ENCODE data around the gene RFX4.
"Not testable (repeated sequence)": the region's sequence is repeated elsewhere in the genome, so short reads cannot be mapped to it uniquely, and the experiment has no call there.

The RFX4 gene

DNA sequence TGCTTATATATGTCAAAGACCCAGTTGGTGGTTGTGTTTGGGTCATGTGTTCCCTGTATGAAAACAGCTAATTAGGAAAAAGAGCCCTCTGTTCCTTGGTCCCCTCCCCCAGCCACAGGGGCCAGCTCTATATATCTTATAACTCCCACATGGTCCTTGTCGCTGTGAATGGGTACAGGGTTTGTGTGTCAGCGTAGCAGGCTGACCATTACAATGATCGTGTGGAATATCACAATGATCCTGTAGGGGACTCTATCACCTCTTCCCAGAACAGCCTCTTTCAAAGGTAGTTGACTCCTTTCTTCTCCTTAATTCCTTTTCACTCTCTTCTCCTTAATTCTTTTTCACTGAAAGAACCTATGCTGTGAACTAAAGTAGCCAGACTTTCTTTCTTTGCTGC, 140.0 kb downstream of the RFX4 start:
- Histone ChIP-seq H3K27me3 (ENCODE audit: control insufficient read depth, insufficient read depth, low read length) (peaks cover 7% of the 10 kb centered on the region), H3K4me3 (ENCODE audit: low read length) (no peak overlapping the region), H3K4me1 (ENCODE audit: control insufficient read depth, insufficient read depth, low read length) (no peaks in the 10 kb centered on the region), H3K4me2 (ENCODE audit: low read length) (no peak overlapping the region), H3K36me3 (ENCODE audit: insufficient read depth, low read length) (no peaks in the 10 kb centered on the region), H3K9ac (ENCODE audit: low read depth, low read length) (no peak overlapping the region), H3K9me3 (replicated peaks; ENCODE audit: low read length) (no peaks in the 10 kb centered on the region)

DNA sequence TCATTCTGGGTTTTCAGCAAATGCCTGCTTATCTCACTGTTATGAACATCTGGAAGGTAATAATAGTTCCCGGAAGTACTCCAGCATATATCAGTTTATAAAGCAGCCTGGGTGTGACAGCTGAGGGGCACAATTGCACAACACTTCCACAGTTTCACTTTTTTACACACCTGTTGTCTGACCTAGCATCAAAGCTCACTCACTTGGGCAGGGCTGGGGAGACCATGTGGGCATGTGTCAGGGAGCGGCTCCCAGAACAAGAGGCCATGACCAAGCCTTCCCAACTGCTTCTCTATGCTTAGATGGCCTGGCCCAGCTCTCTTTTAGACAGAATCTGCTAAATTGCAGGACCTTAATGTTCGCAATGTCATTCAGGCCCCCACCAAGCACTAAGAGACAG, 140.6 kb downstream of the RFX4 start:
- no peak overlapping the region for H3K4me2 ChIP-seq (ENCODE audit: low read length)
- no peak overlapping the region for H3K9ac ChIP-seq (ENCODE audit: low read depth, low read length)
- no peaks in the 10 kb centered on the region for H3K36me3 ChIP-seq (ENCODE audit: insufficient read depth, low read length)
- H3K27me3 ChIP-seq (ENCODE audit: control insufficient read depth, insufficient read depth, low read length) = peaks cover 7% of the 10 kb centered on the region
- H3K4me1 ChIP-seq (ENCODE audit: control insufficient read depth, insufficient read depth, low read length) = no peaks in the 10 kb centered on the region
- no peak overlapping the region for H3K4me3 ChIP-seq (ENCODE audit: low read length)
- no peaks in the 10 kb centered on the region for H3K9me3 ChIP-seq (replicated peaks; ENCODE audit: low read length)

DNA sequence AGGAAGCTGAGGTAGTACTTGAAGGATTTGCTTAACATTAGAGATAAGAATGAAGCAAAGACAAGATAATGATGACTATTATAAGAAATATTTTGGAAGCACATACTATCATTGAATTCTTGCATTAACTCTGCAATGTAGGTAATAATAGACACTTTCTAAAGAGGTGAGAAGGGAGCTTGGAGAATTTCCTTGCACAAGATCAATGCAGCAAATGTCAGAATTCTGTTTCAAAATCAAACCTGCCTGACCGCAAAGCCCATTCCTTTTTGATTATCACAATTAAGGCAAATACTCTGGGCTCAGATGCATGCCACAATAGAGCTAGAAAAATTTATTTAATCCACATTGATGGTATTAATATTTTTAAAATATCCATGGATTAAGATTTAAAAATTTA, 141.3 kb downstream of the RFX4 start:
- no peaks in the 10 kb centered on the region for H3K36me3 ChIP-seq (ENCODE audit: insufficient read depth, low read length)
- no peaks in the 10 kb centered on the region for H3K9me3 ChIP-seq (replicated peaks; ENCODE audit: low read length)
- no peak overlapping the region for H3K9ac ChIP-seq (ENCODE audit: low read depth, low read length)
- no peak overlapping the region for H3K4me3 ChIP-seq (ENCODE audit: low read length)
- no peaks in the 10 kb centered on the region for H3K4me1 ChIP-seq (ENCODE audit: control insufficient read depth, insufficient read depth, low read length)
- no peak overlapping the region for H3K4me2 ChIP-seq (ENCODE audit: low read length)
- peaks cover 7% of the 10 kb centered on the region for H3K27me3 ChIP-seq (ENCODE audit: control insufficient read depth, insufficient read depth, low read length)

- peaks cover 7% of the 10 kb centered on the region for H3K27me3 ChIP-seq (ENCODE audit: control insufficient read depth, insufficient read depth, low read length)
- no peak overlapping the region for H3K4me3 ChIP-seq (ENCODE audit: low read length)
- H3K9ac ChIP-seq (ENCODE audit: low read depth, low read length) = no peak overlapping the region
- H3K4me1 ChIP-seq (ENCODE audit: control insufficient read depth, insufficient read depth, low read length) = no peaks in the 10 kb centered on the region
- no peaks in the 10 kb centered on the region for H3K36me3 ChIP-seq (ENCODE audit: insufficient read depth, low read length)
- H3K4me2 ChIP-seq (ENCODE audit: low read length) = no peak overlapping the region
- H3K9me3 ChIP-seq (replicated peaks; ENCODE audit: low read length) = no peaks in the 10 kb centered on the region
Measured at GRCh38 chr12:106724934-106725333, 142.1 kb downstream of the RFX4 start.

DNA sequence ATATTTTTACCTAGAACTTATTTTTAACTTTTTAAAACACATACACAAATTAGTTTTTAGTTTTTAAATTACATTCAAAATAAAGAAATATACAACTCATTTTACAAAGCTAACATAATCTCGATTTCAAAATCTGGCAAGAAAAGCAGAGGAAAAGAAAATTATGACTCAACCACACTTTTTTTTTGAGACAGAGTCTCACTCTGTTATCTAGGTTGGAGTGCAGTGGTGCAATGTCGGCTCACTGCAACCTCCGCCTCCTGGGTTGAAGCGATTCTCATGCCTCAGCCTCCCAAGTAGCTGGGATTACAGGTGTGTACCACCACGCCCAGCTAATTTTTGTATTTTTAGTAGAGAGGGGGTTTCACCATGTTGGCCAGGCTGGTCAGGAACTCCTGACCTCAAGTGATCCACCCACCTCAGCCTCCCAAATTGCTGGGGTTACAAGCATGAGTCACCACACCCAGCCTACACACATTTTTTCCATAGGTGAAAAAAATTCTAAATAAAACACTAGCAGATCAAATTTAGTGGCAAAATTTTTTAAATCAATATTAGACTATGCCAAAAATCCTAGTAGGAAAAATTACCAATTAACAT, 143.9 kb downstream of the RFX4 start:
- H3K4me2 ChIP-seq (ENCODE audit: low read length); H3K27me3 ChIP-seq (ENCODE audit: control insufficient read depth, insufficient read depth, low read length); H3K4me1 ChIP-seq (ENCODE audit: control insufficient read depth, insufficient read depth, low read length); H3K9me3 ChIP-seq (replicated peaks; ENCODE audit: low read length); H3K9ac ChIP-seq (ENCODE audit: low read depth, low read length); H3K4me3 ChIP-seq (ENCODE audit: low read length); H3K36me3 ChIP-seq (ENCODE audit: insufficient read depth, low read length): not testable (repeated sequence)

DNA sequence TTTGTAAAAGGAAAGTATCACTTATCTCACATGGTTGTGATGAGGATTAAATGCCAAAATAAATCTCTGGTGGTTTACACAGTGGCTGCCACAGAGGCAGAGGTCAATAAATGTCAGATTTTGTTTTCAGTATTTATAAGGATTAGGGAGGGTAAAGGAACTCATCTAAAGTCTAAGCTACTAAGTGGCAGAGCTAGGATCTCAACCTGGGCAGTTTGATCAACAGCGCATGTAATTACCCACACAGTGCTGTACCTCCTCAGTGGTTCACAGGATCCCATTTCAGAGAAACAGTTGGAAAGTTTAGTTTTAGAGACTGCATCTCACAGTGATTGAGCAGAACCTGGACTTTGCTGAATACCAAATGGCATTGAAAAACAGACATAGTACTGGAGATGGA, 146.8 kb downstream of the RFX4 start:
- H3K9ac ChIP-seq (ENCODE audit: low read depth, low read length) = no peak overlapping the region
- H3K27me3 ChIP-seq (ENCODE audit: control insufficient read depth, insufficient read depth, low read length) = no peaks in the 10 kb centered on the region
- no peak overlapping the region for H3K4me3 ChIP-seq (ENCODE audit: low read length)
- H3K4me1 ChIP-seq (ENCODE audit: control insufficient read depth, insufficient read depth, low read length) = no peaks in the 10 kb centered on the region
- H3K9me3 ChIP-seq (replicated peaks; ENCODE audit: low read length) = no peaks in the 10 kb centered on the region
- H3K36me3 ChIP-seq (ENCODE audit: insufficient read depth, low read length) = no peaks in the 10 kb centered on the region
- no peak overlapping the region for H3K4me2 ChIP-seq (ENCODE audit: low read length)

- Histone ChIP-seq H3K4me3 (ENCODE audit: low read length) (no peak overlapping the region), H3K4me2 (ENCODE audit: low read length) (no peak overlapping the region), H3K4me1 (ENCODE audit: control insufficient read depth, insufficient read depth, low read length) (no peaks in the 10 kb centered on the region), H3K9ac (ENCODE audit: low read depth, low read length) (no peak overlapping the region), H3K9me3 (replicated peaks; ENCODE audit: low read length) (no peaks in the 10 kb centered on the region), H3K36me3 (ENCODE audit: insufficient read depth, low read length) (no peaks in the 10 kb centered on the region), H3K27me3 (ENCODE audit: control insufficient read depth, insufficient read depth, low read length) (no peaks in the 10 kb centered on the region)
Measured at GRCh38 chr12:106732890-106733289, 150.1 kb downstream of the RFX4 start.

DNA sequence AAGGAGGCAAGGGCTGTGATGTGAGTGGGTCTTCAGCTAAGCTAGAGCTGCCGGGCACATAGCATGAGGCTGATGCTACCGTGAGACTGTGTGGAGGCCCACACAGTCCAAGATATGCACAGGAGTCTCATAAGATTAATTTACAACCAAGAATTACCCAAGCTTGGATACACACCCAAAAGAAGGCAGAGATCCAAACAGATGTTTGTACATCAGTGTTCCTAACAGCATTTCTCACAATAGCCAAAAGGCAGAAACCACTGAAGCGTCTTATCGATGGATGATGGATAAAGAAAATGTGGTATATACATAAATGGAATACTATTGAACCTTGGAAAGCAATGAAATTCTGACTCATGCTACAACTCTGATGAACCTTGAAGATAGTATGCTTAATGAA, 150.9 kb downstream of the RFX4 start:
- Histone ChIP-seq H3K36me3 (ENCODE audit: insufficient read depth, low read length) (no peaks in the 10 kb centered on the region), H3K4me1 (ENCODE audit: control insufficient read depth, insufficient read depth, low read length) (no peaks in the 10 kb centered on the region), H3K4me2 (ENCODE audit: low read length) (no peak overlapping the region), H3K9ac (ENCODE audit: low read depth, low read length) (no peak overlapping the region), H3K4me3 (ENCODE audit: low read length) (no peak overlapping the region), H3K9me3 (replicated peaks; ENCODE audit: low read length) (no peaks in the 10 kb centered on the region), H3K27me3 (ENCODE audit: control insufficient read depth, insufficient read depth, low read length) (no peaks in the 10 kb centered on the region)

DNA sequence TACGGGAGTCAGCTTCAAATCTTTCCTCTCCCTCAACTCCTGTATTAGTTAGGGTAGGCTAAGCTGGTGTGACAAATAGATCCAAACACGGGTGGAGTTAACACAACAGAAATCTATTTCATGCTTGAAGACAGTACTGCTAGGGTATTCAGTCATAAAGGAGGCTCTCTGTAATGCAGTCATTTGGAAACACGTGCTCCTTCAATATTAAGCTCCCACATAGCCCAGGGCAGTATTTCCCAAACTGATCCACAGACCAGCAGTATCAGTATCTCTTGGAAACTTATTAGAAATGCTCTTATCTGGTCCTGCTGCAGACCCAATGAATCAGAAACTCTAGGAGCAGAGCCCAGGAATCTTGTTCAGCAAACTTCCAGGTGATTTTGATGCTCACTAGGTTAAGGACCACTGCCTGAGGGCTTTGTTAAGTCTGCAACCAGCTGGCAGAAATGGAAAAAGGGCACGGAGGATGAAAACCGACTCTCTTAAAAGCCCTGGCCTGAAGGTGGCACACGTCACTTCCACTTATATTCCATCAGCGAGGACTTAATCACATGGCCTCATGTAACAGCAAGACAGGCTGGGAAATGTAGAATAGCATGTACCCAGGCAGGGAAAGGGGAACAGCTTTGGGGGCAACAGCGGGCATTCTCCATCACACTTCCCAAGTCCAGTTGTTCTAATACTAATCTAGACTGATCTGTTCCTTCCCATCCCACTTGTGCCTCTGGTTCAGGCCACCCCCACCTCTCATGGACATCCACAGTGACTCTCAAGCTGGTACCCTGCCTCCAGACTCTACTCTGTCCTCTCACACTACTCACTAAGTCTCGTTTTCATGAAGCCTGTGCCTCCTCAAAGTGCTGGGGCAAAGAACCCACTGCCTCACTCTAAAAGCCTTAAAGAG, 153.5 kb downstream of the RFX4 start:
- Histone ChIP-seq H3K27me3 (ENCODE audit: control insufficient read depth, insufficient read depth, low read length) (no peaks in the 10 kb centered on the region), H3K4me1 (ENCODE audit: control insufficient read depth, insufficient read depth, low read length) (no peaks in the 10 kb centered on the region), H3K4me2 (ENCODE audit: low read length) (no peak overlapping the region), H3K9me3 (replicated peaks; ENCODE audit: low read length) (no peaks in the 10 kb centered on the region), H3K9ac (ENCODE audit: low read depth, low read length) (no peak overlapping the region), H3K36me3 (ENCODE audit: insufficient read depth, low read length) (no peaks in the 10 kb centered on the region), H3K4me3 (ENCODE audit: low read length) (no peak overlapping the region)

- no peaks in the 10 kb centered on the region for H3K27me3 ChIP-seq (ENCODE audit: control insufficient read depth, insufficient read depth, low read length)
Measured at GRCh38 chr12:106739318-106739717, 156.5 kb downstream of the RFX4 start.

DNA sequence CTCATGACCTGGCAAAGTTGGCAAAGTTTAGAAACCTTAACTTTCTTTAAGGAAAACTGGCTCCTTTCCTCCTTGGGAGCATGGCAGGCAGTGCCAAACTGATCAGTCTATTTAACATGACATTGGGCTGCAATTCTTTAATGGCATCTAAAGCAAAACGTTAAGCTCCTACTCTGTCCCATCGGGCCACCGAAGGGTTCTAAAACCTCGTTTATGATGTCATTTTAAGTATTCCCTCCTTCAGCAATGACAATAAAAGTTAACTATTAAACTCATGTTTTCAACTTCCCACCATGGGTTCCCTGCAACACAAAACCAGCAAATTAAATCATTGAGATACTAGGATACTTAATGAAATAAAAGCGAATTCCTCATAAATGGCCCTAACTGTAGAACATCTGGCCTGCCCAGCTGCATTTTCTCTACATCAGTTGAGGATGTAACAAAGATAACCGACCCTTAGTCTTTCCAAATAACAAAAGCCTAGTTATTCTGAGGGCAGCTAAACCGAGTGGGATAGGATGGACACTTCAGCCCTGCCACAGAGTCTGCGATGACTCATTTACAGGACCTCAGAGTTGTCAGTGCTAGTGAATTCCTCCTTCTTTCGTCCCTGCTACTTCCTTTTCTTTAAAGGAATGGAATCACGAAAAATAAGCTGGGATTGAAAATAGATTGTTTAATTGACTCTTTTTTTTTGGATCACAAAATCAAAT, 157.2 kb downstream of the RFX4 start:
- Histone ChIP-seq H3K9ac (ENCODE audit: low read depth, low read length) (no peak overlapping the region), H3K4me3 (ENCODE audit: low read length) (no peak overlapping the region), H3K9me3 (replicated peaks; ENCODE audit: low read length) (no peaks in the 10 kb centered on the region), H3K36me3 (ENCODE audit: insufficient read depth, low read length) (no peaks in the 10 kb centered on the region), H3K27me3 (ENCODE audit: control insufficient read depth, insufficient read depth, low read length) (no peaks in the 10 kb centered on the region), H3K4me2 (ENCODE audit: low read length) (no peak overlapping the region), H3K4me1 (ENCODE audit: control insufficient read depth, insufficient read depth, low read length) (no peaks in the 10 kb centered on the region)

More at GRCh38 chr12:106739318-106739717, 156.5 kb downstream of the RFX4 start:
- Histone ChIP-seq H3K9ac (ENCODE audit: low read depth, low read length) (no peak overlapping the region), H3K4me3 (ENCODE audit: low read length) (no peak overlapping the region), H3K4me2 (ENCODE audit: low read length) (no peak overlapping the region), H3K9me3 (replicated peaks; ENCODE audit: low read length) (no peaks in the 10 kb centered on the region), H3K4me1 (ENCODE audit: control insufficient read depth, insufficient read depth, low read length) (no peaks in the 10 kb centered on the region), H3K36me3 (ENCODE audit: insufficient read depth, low read length) (no peaks in the 10 kb centered on the region)

All from skeletal muscle satellite cell (primary cell).